HPDE6-E6E7 (cell line): Measurements from ENCODE around the gene GTF2IRD1.
"Not testable (repeated sequence)": the region's sequence is repeated elsewhere in the genome, so short reads cannot be mapped to it uniquely, and the experiment has no call there.

Experiments
- DNase-seq: peaks from one replicate; pipeline ENCODE4 v3.0.0; 2011; ENCODE audit warnings: missing footprints; ENCODE audit errors: extremely low spot score

GTF2IRD1 gene

DNA sequence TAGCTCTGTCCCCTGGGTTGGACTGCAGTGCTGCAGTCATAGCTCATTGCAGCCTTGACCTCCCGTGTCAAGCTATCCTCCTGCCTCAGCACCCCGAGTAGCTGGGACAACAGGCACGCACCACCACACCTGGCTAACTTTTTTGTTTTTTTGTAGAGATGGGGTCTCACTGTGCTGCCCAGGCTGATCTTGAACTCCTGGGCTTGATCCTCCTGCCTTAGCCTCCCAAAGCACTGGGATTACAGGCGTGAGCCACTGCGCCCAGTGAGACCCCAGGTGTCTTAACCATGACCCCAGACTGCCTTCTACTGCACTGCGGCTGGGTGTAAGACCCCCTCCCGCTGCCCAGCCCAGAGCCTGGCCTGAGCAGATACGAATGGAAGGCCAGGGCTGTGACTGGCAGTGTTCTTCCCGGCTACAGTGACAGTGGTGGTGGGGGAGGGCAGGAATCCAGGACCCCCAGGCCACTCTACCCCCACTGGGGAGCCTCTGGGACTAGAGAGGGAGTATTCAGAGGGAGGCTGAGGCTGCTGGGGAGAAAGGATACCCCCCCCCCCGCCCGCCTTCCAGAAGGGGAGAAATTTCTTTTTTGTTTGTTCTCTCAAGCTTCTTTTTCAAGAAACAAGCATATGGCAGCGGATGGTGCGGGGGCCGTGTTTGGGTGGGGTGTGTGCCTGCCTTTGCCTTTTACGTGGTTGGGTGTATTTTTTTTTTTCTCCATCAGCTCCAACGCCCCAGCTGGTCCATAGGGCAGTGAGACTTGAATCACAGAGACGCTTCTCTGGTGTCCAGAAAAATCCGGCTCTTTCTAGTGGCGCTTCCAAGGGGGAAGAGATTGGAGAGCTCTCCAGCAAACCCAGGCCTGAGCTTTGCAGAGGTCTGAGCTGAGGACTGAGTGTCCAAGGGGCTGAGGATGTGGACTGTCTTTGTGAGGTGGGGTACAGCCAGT lies 36.6 kb downstream of the GTF2IRD1 start:
- DNase-seq = no peak

DNA sequence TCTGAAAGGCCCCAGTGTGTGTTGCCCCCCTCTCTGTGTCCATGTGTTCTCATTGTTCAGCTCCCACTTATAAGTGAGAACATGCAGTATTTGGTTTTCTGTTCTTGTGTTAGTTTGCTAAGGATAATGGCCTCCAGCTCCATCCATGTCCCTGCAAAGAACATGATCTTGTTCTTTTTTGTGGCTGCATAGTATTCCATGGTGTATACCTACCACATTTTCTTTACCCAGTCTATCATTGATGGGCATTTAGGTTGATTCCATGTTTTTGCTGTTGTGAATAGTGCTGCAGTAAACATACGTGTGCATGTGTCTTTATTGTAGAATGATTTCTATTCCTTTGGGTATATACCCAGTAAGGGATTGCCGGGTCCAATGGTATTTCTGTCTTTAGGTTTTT lies 37.8 kb downstream of the GTF2IRD1 start:
- DNase-seq = not testable (repeated sequence)

DNA sequence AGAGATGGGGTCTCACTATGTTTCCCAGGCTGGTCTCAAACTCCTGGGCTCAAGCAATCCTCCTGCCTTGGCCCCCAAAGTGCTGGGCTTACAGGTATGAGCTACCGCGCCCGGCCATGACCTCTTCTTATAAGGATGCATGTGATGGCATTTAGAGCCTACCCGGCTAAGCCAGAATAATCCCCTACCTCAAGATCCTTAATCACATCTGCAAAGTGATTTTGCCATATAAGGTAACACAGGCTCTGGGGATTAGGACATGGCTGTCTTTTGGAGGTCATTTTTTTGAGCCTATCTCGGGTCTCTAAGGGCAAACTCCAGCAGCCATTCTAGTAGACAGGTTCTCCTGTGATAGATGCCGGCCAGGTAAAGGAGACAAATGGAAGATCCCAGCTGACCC lies 39.6 kb downstream of the GTF2IRD1 start:
- DNase-seq = no peak

DNA sequence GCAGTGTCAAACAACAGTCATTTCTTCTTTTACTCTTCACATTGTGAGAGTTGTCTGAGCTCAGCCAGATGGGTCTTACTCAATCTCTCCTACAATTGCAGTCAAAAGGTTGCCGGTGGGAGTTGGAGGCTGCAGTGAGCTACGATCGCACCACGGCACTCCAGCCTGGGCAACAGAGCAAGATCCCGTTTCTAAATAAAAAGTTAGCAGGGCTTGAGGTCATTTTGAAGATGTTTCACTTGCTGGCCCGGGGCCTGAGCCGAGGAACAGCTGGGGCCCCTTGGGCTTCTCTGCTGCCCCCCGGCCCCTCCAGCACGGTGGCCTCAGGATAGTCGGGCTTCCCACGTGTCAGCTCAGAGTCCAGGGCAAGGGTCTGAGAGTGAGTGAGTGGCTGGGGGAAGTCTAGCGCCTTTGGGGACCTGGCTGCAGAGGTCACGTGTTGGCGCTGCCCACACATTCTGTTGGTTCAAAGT lies 40.4 kb downstream of the GTF2IRD1 start:
- DNase-seq = no peak

DNA sequence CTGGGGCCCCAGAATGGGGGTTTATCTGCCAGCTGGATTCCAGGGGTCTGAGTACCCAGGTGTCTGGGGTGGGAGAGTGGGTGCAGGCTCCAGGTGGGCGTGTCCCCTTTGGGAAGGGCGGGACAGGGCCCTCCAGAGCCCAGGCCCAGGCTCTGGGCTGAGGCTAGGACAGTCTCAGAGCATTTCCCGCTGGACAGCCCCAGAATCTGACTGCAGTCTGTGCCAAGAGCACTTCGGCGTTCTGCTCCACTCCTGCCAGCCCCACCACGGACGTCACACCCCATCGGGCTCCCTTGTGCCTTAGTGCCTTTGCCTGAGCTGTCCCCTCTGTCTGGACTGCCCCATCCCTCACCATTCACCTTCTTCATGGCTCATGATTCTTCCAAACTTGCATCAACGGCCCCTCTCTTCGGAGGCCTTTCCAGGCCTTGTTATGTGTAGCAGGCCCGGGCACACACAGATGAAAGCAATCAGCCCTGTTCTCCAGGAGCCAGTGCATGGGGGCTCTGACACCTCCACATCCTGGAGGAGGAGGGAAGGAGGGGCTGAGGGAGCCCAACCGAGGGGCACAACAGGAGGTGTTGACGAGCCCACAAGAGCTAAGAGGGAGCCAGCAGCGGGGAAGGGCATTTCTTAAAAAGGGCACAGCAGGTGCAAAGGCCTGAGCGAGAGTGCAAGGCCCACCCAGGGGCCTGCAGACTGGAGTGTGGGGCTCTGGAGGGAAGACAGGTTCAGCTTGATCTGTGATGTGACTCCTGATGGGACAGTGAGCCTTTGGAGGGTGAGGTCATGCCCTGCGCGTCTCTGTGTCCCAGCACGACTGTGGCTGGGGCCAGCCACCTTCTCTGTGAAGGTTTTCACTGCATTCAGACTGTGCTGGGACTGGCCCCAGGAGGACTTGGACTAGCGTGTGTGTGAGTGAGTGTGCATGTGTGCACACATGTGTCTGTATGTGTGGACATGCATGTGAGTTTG lies 41.7 kb downstream of the GTF2IRD1 start:
- DNase-seq = no peak

DNA sequence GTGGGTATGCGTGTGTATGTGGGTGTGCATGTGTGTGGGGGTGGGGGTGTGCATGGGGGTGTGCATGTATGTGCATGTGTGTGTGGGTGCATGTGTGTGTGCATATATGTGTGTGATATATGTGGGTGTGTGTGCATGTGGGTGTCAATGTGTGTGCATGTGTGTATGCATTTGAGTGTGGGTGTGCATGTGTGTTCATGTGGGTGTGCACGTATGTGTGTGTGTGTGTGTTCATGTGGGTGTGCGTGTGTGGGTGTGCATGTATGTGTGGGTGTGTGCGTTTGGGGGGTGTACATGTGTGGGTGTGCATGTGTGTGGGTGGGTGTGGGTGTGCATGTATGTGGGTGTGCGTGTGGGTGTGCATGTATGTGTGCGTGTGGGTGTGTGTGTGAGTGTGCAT lies 42.6 kb downstream of the GTF2IRD1 start:
- DNase-seq = no peak

DNA sequence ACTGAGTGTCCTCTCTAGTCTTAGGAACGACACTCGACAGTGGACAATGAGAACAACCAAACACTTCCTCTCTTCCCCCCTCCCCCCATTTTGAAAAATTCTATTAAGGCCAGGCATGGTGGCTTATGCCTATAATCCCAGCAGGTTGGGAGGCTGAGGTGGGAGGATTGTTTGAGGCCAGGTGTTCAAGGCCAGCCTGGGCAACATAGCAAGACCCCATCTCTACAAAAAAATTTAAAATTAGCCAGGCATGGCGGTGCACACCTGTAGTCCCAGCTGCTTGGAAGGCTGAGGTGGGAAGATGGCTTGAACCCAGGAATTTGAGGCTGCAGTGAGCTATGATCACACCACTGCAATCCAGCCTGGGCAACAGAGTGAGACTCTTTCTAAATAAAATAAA lies 43.1 kb downstream of the GTF2IRD1 start:
- DNase-seq = not testable (repeated sequence)

DNA sequence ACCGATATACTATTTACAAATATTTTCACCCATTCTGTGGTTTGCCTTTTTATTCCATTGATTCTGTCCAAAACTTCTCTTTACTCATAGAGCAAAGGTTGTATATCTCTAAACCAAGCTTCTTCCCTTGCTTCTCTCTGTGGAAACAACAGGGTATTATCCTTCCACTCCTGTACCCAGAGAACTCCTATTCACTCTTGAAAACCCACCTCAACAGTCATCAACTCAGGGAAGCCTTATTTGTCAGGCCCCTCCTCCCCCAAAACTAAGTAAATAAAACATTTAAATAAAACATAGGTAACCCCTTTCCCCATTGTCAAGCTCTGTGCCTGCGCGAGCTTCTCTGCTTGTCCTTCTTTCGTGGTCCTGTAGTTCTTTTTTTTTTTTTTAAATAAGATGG lies 44.6 kb downstream of the GTF2IRD1 start:
- no peak for DNase-seq

DNA sequence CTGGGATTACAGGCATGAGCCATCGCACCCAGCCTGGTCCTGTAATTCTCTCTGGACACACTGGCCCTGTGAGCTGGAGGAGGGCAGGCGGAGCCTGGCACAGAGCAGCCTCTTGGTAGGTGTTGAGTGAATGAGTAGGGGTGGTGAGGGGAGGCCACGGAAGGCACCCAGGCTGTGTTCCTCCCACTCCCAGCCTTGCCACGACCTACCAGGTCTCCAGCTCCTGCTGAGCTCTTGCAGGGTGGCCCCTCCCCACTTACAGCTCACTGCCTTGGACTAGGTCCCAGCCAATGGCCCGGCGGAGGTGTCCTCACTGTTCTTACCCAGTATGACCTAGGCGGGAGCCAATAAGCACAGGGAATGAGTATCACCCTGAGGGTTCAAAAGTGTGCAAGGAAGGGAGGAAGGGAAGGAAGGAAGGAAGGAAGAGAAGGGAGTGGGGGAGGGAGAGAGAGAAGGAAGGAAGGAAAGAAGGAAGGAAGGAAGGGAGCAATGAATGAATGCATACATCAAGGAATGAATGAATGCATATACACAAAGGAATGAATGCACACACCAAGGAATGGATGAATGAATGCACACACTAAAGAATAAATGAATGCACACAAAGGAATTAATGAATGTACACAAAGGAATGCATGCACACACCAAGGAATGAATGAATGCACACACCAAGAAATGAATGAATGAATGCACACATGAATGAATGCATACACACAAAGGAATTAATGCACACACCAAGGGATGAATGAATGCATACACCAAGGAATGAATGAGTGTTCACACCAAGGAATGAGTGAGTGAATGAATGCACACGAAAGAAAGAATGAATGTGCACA lies 45.5 kb downstream of the GTF2IRD1 start:
- no peak for DNase-seq

DNA sequence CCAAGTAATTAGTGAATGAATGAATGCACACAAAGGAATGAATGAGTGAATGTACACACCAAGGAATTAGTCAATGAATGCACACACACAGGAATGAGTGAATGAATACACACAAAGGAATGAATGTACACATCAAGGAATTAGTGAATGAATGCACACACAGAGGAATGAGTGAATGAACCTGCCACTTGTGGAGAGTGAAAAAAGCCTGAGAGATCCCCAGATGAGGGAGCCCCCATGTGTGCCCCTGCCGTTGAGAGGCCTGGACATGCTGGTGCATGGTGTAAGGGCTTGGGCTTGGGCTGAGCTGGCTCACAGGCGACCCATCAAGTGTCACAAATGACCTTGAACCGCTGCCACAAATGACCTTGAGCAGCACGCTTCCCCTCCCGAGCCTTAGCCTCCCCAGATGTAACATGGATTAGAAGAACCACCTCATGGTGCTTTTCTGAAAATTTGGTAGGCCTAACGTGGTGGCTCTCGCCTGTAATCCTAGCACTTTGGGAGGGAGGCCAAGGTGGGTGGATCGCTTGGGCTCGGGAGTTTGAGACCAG lies 46.2 kb downstream of the GTF2IRD1 start:
- no peak for DNase-seq

DNA sequence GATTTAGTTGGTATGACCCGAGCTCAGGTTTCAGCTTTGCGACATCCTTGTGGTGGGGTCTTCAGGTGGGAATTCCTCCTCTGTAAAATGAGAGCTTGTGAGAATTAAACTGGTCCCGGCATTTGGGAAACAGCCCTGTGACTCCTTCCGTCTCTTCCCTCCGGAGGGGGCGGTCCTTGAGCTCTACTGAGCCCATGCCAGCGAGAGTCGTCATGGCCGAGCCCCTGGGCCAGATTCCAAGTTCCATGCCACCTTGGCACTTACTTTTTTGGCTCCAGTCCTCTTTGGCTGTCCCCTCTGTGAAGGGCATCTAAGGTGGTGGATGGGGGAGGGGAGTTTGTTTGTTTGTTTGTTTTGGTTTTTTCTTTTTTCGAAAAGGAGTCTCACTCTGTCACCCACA lies 47.6 kb downstream of the GTF2IRD1 start:
- DNase-seq = no peak

DNA sequence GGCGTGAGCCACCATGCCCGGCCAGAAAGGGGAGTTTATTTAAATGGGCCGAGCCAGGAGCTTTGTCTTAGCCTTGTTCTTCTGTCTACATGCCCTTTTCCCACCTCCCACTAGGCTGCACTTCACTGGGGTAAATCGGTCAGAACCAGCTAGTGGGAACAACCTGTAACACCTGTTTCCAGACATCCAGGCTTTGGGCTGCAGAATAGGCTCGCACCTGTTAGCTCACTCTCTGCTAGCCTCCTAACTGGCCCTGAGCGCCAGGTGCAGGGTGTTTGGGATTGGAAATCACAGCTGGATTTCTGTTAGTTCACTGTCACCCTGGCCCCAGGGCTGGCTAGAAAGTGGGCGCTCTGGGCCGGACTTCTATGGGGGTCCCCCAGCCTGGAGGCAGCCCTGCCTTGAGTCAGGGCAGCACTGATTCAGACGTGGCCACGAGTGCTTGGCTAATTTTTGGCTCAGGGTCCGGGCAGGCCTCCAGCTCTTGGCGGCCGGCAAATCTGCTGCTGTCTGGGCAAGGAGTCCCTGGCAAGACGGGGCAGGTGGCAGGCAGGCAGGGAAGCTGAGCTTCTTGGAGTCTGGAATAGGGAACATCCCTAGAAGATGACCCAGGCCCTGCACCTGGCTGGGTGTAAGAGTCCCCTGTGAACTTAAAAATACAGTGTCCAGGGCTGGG lies 48.6 kb downstream of the GTF2IRD1 start:
- no peak for DNase-seq

DNA sequence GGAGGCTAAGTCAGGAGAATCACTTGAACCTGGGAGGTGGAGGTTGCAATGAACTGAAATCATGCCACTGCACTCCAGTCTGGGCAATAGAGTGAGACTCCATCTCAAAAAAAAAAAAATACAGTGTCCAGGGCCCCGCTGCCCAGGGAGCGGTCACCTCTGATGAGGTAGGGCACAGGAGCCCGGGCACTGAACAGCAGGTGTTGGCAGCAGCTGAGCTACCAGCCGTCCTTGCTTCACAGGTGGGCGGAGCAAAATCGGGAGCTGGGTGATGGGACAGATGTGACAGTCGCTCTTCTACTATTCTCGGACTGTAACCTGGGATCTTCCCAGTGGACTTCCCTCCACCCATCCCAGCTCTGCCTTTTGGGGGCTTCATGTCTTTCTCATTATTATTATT lies 49.4 kb downstream of the GTF2IRD1 start:
- no peak for DNase-seq

DNA sequence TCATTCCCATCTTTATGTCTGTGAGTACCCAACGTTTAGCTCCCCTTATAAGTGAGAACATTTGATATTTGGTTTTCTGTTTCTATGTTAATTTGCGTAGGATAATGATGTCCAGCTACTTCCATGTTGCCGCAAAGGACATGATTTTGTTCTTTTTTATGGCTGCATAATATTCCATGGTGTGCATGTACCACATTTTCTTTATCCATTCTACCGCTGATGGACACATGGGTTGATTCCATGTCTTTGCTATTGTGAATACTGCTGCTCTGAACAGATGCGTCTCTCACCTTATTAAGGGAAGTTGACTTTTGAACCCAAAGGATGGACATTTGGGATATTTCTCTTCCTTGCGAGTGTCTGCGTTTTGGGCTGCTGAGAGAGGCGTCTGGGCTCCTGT lies 50.2 kb downstream of the GTF2IRD1 start:
- DNase-seq = no peak

DNA sequence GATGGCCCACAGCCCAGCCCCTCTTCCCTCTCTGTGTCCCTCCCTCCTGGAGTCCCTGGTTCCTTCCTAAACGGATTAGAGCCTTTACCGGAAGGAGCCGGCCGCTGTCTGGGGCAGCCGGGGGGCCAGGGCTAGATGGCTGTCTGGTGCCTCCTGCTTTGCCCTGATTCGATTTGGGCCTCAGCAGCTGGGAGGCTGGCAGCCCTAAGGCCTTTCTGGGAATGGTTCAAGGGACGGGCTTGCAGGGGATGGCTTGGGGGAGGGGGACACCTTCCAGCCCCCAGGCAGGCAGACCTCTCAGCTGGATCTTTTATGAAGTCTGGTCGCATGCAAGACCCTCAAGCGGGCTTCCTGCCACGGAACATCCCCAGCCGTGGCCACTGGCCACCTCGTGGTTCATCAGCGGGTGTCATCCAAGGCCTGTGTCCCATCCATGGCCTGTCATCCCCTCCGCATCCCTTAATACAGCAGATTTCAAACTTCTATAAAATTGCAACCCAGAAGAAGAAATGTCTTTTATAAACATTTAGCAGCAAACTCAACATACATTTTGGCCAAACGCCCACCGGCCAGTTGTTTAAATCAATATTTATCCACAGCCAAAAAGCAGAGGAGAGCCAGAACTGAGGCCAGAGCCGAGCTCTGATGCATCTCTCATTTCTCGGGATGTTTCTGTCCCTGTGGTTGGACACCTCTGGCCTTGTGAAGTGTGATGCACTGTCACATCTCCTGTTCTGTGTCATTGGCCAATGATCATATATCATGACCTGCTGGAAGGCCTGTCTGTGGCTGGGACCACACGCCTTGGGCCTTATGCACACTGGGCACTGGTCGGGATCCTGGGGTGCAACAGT lies 52.0 kb downstream of the GTF2IRD1 start:
- no peak for DNase-seq

DNA sequence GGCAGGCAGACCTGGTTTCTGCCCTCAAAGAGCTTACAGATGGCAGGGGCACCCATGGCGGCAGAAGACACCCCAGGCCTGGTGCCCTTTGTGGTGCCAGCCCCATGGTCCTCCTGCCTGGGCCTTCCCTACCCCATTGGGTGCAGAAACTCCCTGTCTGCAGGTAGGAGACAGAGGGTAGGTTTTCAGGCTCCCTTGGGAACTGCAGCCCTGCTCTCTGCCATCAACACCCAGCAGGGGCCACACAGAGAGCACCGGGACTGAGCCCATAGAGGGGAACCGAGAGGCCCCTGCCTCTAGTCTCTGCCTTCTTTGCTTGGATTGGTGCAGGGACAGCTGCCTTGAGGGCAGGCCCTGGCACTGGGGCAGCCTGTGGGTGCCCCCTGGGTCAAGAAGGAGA lies 52.6 kb downstream of the GTF2IRD1 start:
- DNase-seq = no peak

DNA sequence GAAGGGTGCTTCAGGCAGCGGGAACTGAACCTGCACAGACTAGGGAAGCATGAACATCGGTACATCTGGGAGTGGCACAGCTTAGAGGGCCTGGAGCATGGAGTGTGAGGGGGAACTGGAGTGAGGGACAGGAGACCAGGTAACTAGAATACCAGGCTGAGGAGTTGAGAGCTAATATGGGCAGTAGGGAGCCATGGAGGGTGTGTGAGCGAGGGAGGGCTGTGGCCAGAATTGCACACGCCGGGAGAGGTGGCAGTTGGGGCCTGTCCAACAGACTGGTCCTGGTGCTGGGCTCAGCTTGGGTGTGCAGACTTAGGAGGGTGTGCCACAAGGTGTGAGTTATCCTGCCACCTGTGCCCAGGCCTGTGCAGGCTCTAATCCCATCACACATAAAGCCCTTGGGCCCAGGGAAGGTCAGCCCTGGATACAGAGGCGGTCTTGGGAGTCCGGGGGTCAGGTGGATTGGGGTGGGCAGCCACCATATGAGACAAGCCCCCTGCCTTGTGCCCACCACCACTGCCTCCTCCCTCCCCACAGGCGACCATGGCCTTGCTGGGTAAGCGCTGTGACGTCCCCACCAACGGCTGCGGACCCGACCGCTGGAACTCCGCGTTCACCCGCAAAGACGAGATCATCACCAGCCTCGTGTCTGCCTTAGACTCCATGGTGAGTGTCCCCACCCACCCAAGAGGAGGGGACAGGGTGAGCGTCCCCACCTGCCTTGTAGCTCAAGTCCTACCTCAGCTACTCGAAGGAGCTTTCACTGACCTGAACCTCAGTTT lies 54.0 kb downstream of the GTF2IRD1 start:
- no peak for DNase-seq

DNA sequence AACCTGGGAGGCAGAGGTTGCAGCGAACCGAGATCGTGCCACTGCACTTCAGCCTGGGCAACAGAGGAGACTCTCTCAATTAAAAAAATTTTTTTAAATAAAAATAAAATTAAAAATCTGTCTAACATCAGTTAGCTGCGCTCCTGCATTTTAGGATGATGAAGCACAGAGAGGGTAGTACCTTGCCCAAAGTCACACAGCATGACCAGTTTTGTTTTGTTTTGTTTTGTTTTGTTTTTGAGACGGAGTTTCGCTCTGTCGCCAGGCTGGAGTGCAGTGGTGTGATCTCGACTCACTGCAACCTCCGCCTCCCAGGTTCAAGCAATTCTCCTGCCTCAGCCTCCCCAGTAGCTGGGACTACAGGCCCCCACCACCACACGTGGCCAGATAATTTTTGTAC lies 55.7 kb downstream of the GTF2IRD1 start:
- DNase-seq = not testable (repeated sequence)

DNA sequence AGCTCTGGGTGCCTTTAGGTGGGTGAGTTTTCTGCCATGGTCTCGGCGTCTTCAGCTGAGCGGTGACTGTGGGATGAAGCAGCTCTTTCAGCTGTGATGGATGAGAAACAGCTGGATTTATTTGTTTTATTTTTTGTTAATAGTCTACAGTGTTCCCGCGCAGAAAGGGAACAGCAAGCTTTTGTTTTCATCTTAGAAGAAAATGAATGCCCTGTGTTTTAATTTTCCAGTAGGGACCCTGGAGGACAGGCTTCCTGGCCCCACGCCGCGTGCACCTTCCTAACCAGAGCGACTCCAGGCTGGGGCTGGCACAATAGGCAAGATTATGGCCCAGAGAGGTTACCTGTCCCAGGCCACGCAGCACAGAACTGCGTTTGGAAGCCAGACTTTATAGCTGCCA lies 57.6 kb downstream of the GTF2IRD1 start:
- DNase-seq = no peak
